HEK293T (cell line): ENCODE results near the gene TBC1D10A.

Source experiments
- CTCF ChIA-PET: fragments of 350-600 bp; formaldehyde crosslinking; extraction: SDS; loops from one replicate; lab custom pipeline; 2021; ENCODE audit warnings: antibody characterized with exemption, inconsistent platforms; lab: Yijun Ruan, JAX
- POLR2A ChIA-PET: fragments of 350-600 bp; formaldehyde crosslinking; extraction: SDS; loops from one replicate; lab custom pipeline; 2020; ENCODE audit warnings: antibody characterized with exemption, inconsistent platforms; lab: Yijun Ruan, JAX
- DNase-seq: peaks from one replicate; pipeline ENCODE4 v3.0.0; 2012; ENCODE audit warnings: mixed read lengths; ENCODE audit errors: extremely low spot score
- ARNT ChIP-seq: fragments of 450-650 bp; IDR thresholded peaks from 2 replicates; pipeline ENCODE4 v1.6.1; 2017; ENCODE audit warnings: mild to moderate bottlenecking
- BHLHE40 ChIP-seq: fragments of 450-650 bp; IDR thresholded peaks from 2 replicates; pipeline ENCODE4 v1.6.1; 2016; ENCODE audit warnings: mild to moderate bottlenecking, moderate library complexity, borderline replicate concordance
- CTBP1 ChIP-seq: fragments of 450-650 bp; IDR thresholded peaks from 2 replicates; pipeline ENCODE4 v1.6.1; 2016; ENCODE audit warnings: borderline replicate concordance
- ELF4 ChIP-seq: fragments of 450-650 bp; IDR thresholded peaks from 2 replicates; pipeline ENCODE4 v1.6.1; 2017; ENCODE audit warnings: antibody characterized with exemption
- FOXA1 ChIP-seq: fragments of 450-650 bp; IDR thresholded peaks from 2 replicates; pipeline ENCODE4 v1.6.1; 2016; ENCODE audit warnings: mild to moderate bottlenecking
- FOXK2 ChIP-seq: fragments of 450-650 bp; IDR thresholded peaks from 2 replicates; pipeline ENCODE4 v1.6.1; 2016; ENCODE audit warnings: mild to moderate bottlenecking
- FOXM1 ChIP-seq: fragments of 450-650 bp; IDR thresholded peaks from 2 replicates; pipeline ENCODE4 v1.6.1; 2017; ENCODE audit warnings: mild to moderate bottlenecking, borderline replicate concordance
- HDGF ChIP-seq: fragments of 450-650 bp; IDR thresholded peaks from 2 replicates; pipeline ENCODE4 v1.6.1; 2017; ENCODE audit warnings: antibody characterized with exemption, borderline replicate concordance
- L3MBTL2 ChIP-seq: fragments of 450-650 bp; conservative IDR thresholded peaks from 2 replicates; pipeline ENCODE4 v1.6.1; 2016; ENCODE audit warnings: mild to moderate bottlenecking
- LEF1 ChIP-seq: fragments of 450-650 bp; IDR thresholded peaks from 2 replicates; pipeline ENCODE4 v1.6.1; 2017; ENCODE audit warnings: mild to moderate bottlenecking, borderline replicate concordance
- NFRKB ChIP-seq: fragments of 450-650 bp; IDR thresholded peaks from 2 replicates; pipeline ENCODE4 v1.6.1; 2016; ENCODE audit warnings: mild to moderate bottlenecking, moderate library complexity
- SP1 ChIP-seq: fragments of 450-650 bp; IDR thresholded peaks from 2 replicates; pipeline ENCODE4 v1.6.1; 2017
- SUZ12 ChIP-seq: fragments of 450-650 bp; IDR thresholded peaks from 2 replicates; pipeline ENCODE4 v1.6.1; 2016; ENCODE audit warnings: mild to moderate bottlenecking
- TARDBP ChIP-seq: fragments of 450-650 bp; IDR thresholded peaks from 2 replicates; pipeline ENCODE4 v1.6.1; 2016
- ZNF384 ChIP-seq: fragments of 450-650 bp; IDR thresholded peaks from 2 replicates; pipeline ENCODE4 v1.6.1; 2016
- TF ChIP-seq, protein P1 (sequence below): fragments of 450-650 bp; IDR thresholded peaks from 2 replicates; pipeline ENCODE4 v1.6.1; 2016

The TBC1D10A gene

GRCh38 chr22:30305906-30306626 is 20.7 kb downstream of the TBC1D10A start:
- no peak for DNase-seq
- CTCF ChIA-PET = interaction anchor here (0.7 kb wide), 1 partner anchor 448 kb away, joined by 3 read pairs; no protein-coding TSS in a partner anchor
- TF ChIP-seq CTBP1 = no peak
- TF ChIP-seq L3MBTL2 = no peak
- no peak for TF ChIP-seq ARNT
- no peak for TF ChIP-seq LEF1
- no peak for TF ChIP-seq HDGF
- TF ChIP-seq FOXA1 = no peak
- no peak for TF ChIP-seq TARDBP
- TF ChIP-seq NFRKB = no peak
- TF ChIP-seq FOXM1 = no peak
- no peak for TF ChIP-seq ELF4
- TF ChIP-seq FOXK2 = no peak
- no peak for TF ChIP-seq SP1
- TF ChIP-seq ZNF384 = no peak
- TF ChIP-seq, protein P1, sequence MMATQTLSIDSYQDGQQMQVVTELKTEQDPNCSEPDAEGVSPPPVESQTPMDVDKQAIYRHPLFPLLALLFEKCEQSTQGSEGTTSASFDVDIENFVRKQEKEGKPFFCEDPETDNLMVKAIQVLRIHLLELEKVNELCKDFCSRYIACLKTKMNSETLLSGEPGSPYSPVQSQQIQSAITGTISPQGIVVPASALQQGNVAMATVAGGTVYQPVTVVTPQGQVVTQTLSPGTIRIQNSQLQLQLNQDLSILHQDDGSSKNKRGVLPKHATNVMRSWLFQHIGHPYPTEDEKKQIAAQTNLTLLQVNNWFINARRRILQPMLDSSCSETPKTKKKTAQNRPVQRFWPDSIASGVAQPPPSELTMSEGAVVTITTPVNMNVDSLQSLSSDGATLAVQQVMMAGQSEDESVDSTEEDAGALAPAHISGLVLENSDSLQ = no peak
- TF ChIP-seq BHLHE40 = no peak
- no peak for TF ChIP-seq SUZ12
- POLR2A ChIA-PET = no interaction called here

DNA sequence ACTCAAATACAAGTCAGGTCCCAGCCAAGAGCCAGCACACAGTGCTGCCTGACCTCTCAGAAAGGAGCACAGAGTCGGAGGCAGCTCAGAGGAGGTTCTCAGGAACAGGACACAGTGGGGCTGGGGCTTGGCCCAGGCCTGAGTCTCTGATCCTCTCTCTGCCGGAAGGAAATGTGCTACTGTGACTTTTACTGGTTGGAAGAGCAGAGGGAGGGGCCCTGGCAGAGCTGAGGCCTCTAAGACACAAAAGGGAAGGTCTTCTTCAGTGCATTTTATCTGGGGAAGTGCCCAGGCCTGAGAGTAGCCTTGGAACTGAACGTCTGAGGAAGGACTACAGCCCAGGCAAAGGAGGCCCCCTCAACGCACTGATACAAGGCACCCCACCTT is 21.2 kb downstream of the TBC1D10A start:
- ChIA-PET CTCF (no interaction called here), POLR2A (no interaction called here)
- no peak for DNase-seq
- TF ChIP-seq ZNF384 (no peak), SUZ12 (no peak), FOXM1 (no peak), SP1 (no peak), ELF4 (no peak), BHLHE40 (no peak), L3MBTL2 (no peak), CTBP1 (no peak), FOXA1 (no peak), TARDBP (no peak), LEF1 (no peak), HDGF (no peak), NFRKB (no peak), ARNT (no peak), FOXK2 (no peak)
- TF ChIP-seq, protein P1 = no peak

DNA sequence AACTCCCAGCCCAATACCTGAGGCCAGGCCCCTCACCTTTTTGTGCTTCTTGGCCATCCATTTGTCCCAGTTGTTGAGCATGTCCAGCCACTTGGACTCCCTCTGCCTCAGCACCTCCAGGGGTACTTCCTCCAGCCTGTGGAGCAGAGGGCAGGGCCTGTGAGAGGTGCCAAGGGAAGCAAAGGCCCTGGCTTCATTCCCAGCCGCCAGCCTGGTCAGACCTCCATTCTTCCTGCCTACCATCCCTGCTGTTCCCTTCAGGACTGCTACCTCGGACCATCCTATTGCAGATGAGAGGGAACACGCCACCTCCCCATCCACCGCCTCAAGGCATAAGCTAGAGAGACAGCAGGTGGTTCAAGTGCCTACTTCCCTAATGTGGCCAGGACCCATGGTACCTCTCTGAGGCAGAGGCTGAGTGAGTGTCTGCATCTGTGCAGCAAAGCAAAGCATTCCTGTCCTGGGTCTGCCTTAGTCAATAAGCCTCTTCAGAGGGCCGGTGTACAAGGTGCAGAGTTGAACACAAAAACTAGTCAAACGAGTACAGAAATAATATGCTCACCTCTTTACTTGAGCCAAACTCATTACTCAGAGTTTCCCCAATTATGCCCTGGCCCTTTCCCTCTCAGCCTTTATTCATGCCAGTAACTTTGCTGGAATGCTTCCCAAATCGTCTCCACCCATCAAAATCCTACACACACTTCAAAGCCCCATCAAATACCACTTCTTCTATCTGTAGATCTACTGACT is 22.1 kb downstream of the TBC1D10A start:
- ChIA-PET POLR2A (interaction anchor here (1.0 kb wide), 1 partner anchor 12 kb away, joined by 3 read pairs; no protein-coding TSS in a partner anchor), CTCF (no interaction called here)
- no peak for TF ChIP-seq ARNT
- TF ChIP-seq FOXK2 = no peak
- TF ChIP-seq NFRKB = no peak
- TF ChIP-seq SUZ12 = no peak
- TF ChIP-seq SP1 = no peak
- no peak for TF ChIP-seq FOXA1
- DNase-seq = no peak

GRCh38 chr22:30302810-30303138 is 24.0 kb downstream of the TBC1D10A start:
- ChIA-PET POLR2A (no interaction called here), CTCF (interaction anchor here (0.6 kb wide), 2 partner anchors 72 to 395 kb away, joined by 3 read pairs; no protein-coding TSS in a partner anchor)
- no peak for DNase-seq
- TF ChIP-seq FOXM1 (no peak), ELF4 (no peak), TARDBP (no peak), L3MBTL2 (no peak), LEF1 (no peak), FOXA1 (no peak), HDGF (no peak), NFRKB (no peak), ARNT (no peak), SP1 (no peak), BHLHE40 (no peak), FOXK2 (no peak), SUZ12 (no peak), ZNF384 (no peak), CTBP1 (no peak)
- TF ChIP-seq, protein P1 = no peak

- no peak for TF ChIP-seq CTBP1
- TF ChIP-seq FOXM1 = no peak
- TF ChIP-seq ELF4 = no peak
- no peak for TF ChIP-seq L3MBTL2
- TF ChIP-seq FOXA1 = no peak
- no peak for TF ChIP-seq TARDBP
- POLR2A ChIA-PET = interaction anchor here (0.8 kb wide), 1 partner anchor 11 kb away, joined by 3 read pairs; no protein-coding TSS in a partner anchor
- DNase-seq = no peak
- CTCF ChIA-PET = interaction anchor here (0.6 kb wide), 2 partner anchors 72 to 395 kb away, joined by 3 read pairs; no protein-coding TSS in a partner anchor
These were observed 24.5 kb downstream of the TBC1D10A start for GRCh38 chr22:30301995-30302809.
